ENCODE measurements around the gene FITM1.

Gene FITM1

GRCh38 chr14:24121210-24121609 lies 9.2 kb upstream of the FITM1 start:
- DNase-seq (ENCODE audit: low spot score in 2 of 2), result no peak
- Mint-ChIP-seq H3K36me3 (peaks cover 25% of the 10 kb centered on the region), H3K9me3 (no peaks in the 10 kb centered on the region), H3K27ac (peak overlapping the region; percentile 98), H3K4me1 (peaks cover 32% of the 10 kb centered on the region), H3K4me3 (no peak overlapping the region), H3K27me3 (no peaks in the 10 kb centered on the region)
- no peak for ATAC-seq (ENCODE audit: low read depth)

GRCh38 chr14:24122416-24122815 lies 8.0 kb upstream of the FITM1 start:
- DNase-seq (ENCODE audit: low spot score in 2 of 2), result no peak
- Mint-ChIP-seq H3K27ac (peak overlapping the region; percentile 98), H3K4me1 (peaks cover 28% of the 10 kb centered on the region), H3K27me3 (no peaks in the 10 kb centered on the region), H3K9me3 (no peaks in the 10 kb centered on the region), H3K4me3 (no peak overlapping the region), H3K36me3 (peaks cover 19% of the 10 kb centered on the region)
- peak; percentile 66 for ATAC-seq (ENCODE audit: low read depth)

- peak overlapping the region; percentile 98 for H3K27ac Mint-ChIP-seq
- no peaks in the 10 kb centered on the region for H3K9me3 Mint-ChIP-seq
- H3K27me3 Mint-ChIP-seq, result no peaks in the 10 kb centered on the region
- H3K36me3 Mint-ChIP-seq, result peaks cover 19% of the 10 kb centered on the region
- no peak for DNase-seq (ENCODE audit: low spot score in 2 of 2)
- H3K4me3 Mint-ChIP-seq, result peak overlapping the region; percentile 17
- peaks cover 29% of the 10 kb centered on the region for H3K4me1 Mint-ChIP-seq
- ATAC-seq (ENCODE audit: low read depth), result no peak
These were observed 7.6 kb upstream of the FITM1 start for GRCh38 chr14:24122898-24123297.

- ATAC-seq (ENCODE audit: low read depth), result peak; percentile 83
- Mint-ChIP-seq H3K27ac (peak overlapping the region; percentile 98), H3K36me3 (peaks cover 15% of the 10 kb centered on the region), H3K4me1 (peaks cover 27% of the 10 kb centered on the region), H3K4me3 (peak overlapping the region; percentile 49), H3K9me3 (no peaks in the 10 kb centered on the region), H3K27me3 (no peaks in the 10 kb centered on the region)
- peak in 1 of 2 donors; percentile 22 for DNase-seq (ENCODE audit: low spot score in 2 of 2)
These were observed 6.7 kb upstream of the FITM1 start for GRCh38 chr14:24123424-24124417.

- Mint-ChIP-seq H3K4me1 (peaks cover 30% of the 10 kb centered on the region), H3K36me3 (peaks cover 9% of the 10 kb centered on the region), H3K4me3 (no peak overlapping the region), H3K27me3 (no peaks in the 10 kb centered on the region), H3K27ac (no peak overlapping the region), H3K9me3 (no peaks in the 10 kb centered on the region)
- DNase-seq (ENCODE audit: low spot score in 2 of 2) (no peak), ATAC-seq (ENCODE audit: low read depth) (no peak)
These were observed 3.5 kb upstream of the FITM1 start for GRCh38 chr14:24126939-24127338.

- Mint-ChIP-seq H3K27me3 (no peaks in the 10 kb centered on the region), H3K36me3 (peaks cover 7% of the 10 kb centered on the region), H3K9me3 (no peaks in the 10 kb centered on the region), H3K27ac (no peak overlapping the region), H3K4me1 (peaks cover 33% of the 10 kb centered on the region), H3K4me3 (no peak overlapping the region)
- DNase-seq (ENCODE audit: low spot score in 2 of 2) (no peak), ATAC-seq (ENCODE audit: low read depth) (no peak)
These were observed 2.8 kb upstream of the FITM1 start for GRCh38 chr14:24127673-24128072.

GRCh38 chr14:24129410-24129998 lies 955 bp upstream of the FITM1 start:
- Mint-ChIP-seq H3K27me3 (no peaks in the 10 kb centered on the region), H3K27ac (no peak overlapping the region), H3K4me3 (no peak overlapping the region), H3K4me1 (peaks cover 21% of the 10 kb centered on the region), H3K36me3 (peaks cover 7% of the 10 kb centered on the region), H3K9me3 (no peaks in the 10 kb centered on the region)
- no peak for ATAC-seq (ENCODE audit: low read depth)
- DNase-seq (ENCODE audit: low spot score in 2 of 2), result no peak

- H3K36me3 Mint-ChIP-seq, result peaks cover 7% of the 10 kb centered on the region
- peaks cover 26% of the 10 kb centered on the region for H3K4me1 Mint-ChIP-seq
- no peaks in the 10 kb centered on the region for H3K9me3 Mint-ChIP-seq
- no peak overlapping the region for H3K27ac Mint-ChIP-seq
- H3K27me3 Mint-ChIP-seq, result no peaks in the 10 kb centered on the region
- no peak for ATAC-seq (ENCODE audit: low read depth)
- no peak overlapping the region for H3K4me3 Mint-ChIP-seq
- no peak for DNase-seq (ENCODE audit: low spot score in 2 of 2)
These were observed 474 bp downstream of the FITM1 start for GRCh38 chr14:24130717-24131548.

GRCh38 chr14:24131549-24131966 lies 1.1 kb downstream of the FITM1 start:
- DNase-seq (ENCODE audit: low spot score in 2 of 2) (no peak), ATAC-seq (ENCODE audit: low read depth) (no peak)
- Mint-ChIP-seq H3K4me3 (no peak overlapping the region), H3K27me3 (no peaks in the 10 kb centered on the region), H3K9me3 (no peaks in the 10 kb centered on the region), H3K27ac (peak overlapping the region; percentile 47), H3K36me3 (peaks cover 7% of the 10 kb centered on the region), H3K4me1 (peaks cover 27% of the 10 kb centered on the region)

- no peaks in the 10 kb centered on the region for H3K9me3 Mint-ChIP-seq
- H3K4me1 Mint-ChIP-seq, result peaks cover 33% of the 10 kb centered on the region
- H3K4me3 Mint-ChIP-seq, result no peak overlapping the region
- H3K36me3 Mint-ChIP-seq, result peaks cover 10% of the 10 kb centered on the region
- H3K27me3 Mint-ChIP-seq, result no peaks in the 10 kb centered on the region
- peak overlapping the region; percentile 47 for H3K27ac Mint-ChIP-seq
- ATAC-seq (ENCODE audit: low read depth) (no peak), DNase-seq (ENCODE audit: low spot score in 2 of 2) (no peak)
These were observed 1.7 kb downstream of the FITM1 start for GRCh38 chr14:24132061-24132685.

GRCh38 chr14:24132976-24133375 lies 2.5 kb downstream of the FITM1 start:
- no peak for DNase-seq (ENCODE audit: low spot score in 2 of 2)
- H3K4me1 Mint-ChIP-seq, result peaks cover 30% of the 10 kb centered on the region
- H3K9me3 Mint-ChIP-seq, result no peaks in the 10 kb centered on the region
- H3K27ac Mint-ChIP-seq, result peak overlapping the region; percentile 29
- no peaks in the 10 kb centered on the region for H3K27me3 Mint-ChIP-seq
- peaks cover 11% of the 10 kb centered on the region for H3K36me3 Mint-ChIP-seq
- ATAC-seq (ENCODE audit: low read depth), result no peak
- H3K4me3 Mint-ChIP-seq, result peak overlapping the region; percentile 6

- no peak overlapping the region for H3K4me3 Mint-ChIP-seq
- DNase-seq (ENCODE audit: low spot score in 2 of 2) (no peak), ATAC-seq (ENCODE audit: low read depth) (no peak)
- peaks cover 34% of the 10 kb centered on the region for H3K4me1 Mint-ChIP-seq
- H3K36me3 Mint-ChIP-seq, result peaks cover 15% of the 10 kb centered on the region
- H3K9me3 Mint-ChIP-seq, result no peaks in the 10 kb centered on the region
- H3K27ac Mint-ChIP-seq, result no peak overlapping the region
- H3K27me3 Mint-ChIP-seq, result no peaks in the 10 kb centered on the region
These were observed 3.3 kb downstream of the FITM1 start for GRCh38 chr14:24133735-24134134.

GRCh38 chr14:24135584-24135833 lies 5.0 kb downstream of the FITM1 start:
- H3K4me1 Mint-ChIP-seq, result peaks cover 42% of the 10 kb centered on the region
- H3K9me3 Mint-ChIP-seq, result no peaks in the 10 kb centered on the region
- H3K27me3 Mint-ChIP-seq, result no peaks in the 10 kb centered on the region
- peak in 1 of 2 donors; percentile 27 for DNase-seq (ENCODE audit: low spot score in 2 of 2)
- peak overlapping the region; percentile 98 for H3K27ac Mint-ChIP-seq
- H3K4me3 Mint-ChIP-seq, result peak overlapping the region; percentile 92
- H3K36me3 Mint-ChIP-seq, result peaks cover 23% of the 10 kb centered on the region
- peak; percentile 4 for ATAC-seq (ENCODE audit: low read depth)
